DOHH2 (cell line): Measurements from ENCODE around the gene ZNF442.
"Not testable (repeated sequence)": the region's sequence is repeated elsewhere in the genome, so short reads cannot be mapped to it uniquely, and the experiment has no call there.

Source experiments
- H3F3A ChIP-seq: fragments of 200-600 bp; sonication (generic), shearing (Covaris generic); 2 replicates; pipeline ENCODE4 v1.6.0; 2016; ENCODE audit warnings: antibody characterized with exemption, mild to moderate bottlenecking; ENCODE audit not compliant: control insufficient read depth, insufficient read depth
- H3K27ac ChIP-seq: fragments of 200-600 bp; sonication (generic); 2 replicates; pipeline ENCODE4 v1.5.1; 2014; ENCODE audit warnings: low read depth, mild to moderate bottlenecking, low read length, moderate library complexity
- H3K27me3 ChIP-seq: fragments of 200-600 bp; sonication (generic); 2 replicates; pipeline ENCODE4 v1.6.1; 2014; ENCODE audit warnings: mild to moderate bottlenecking, low read length, mixed read lengths; ENCODE audit not compliant: control insufficient read depth
- H3K36me3 ChIP-seq: fragments of 200-600 bp; sonication (generic); 2 replicates; pipeline ENCODE4 v1.6.1; 2014; ENCODE audit warnings: mild to moderate bottlenecking, low read length, moderate library complexity, mixed read lengths; ENCODE audit not compliant: control insufficient read depth
- H3K4me1 ChIP-seq: fragments of 200-600 bp; sonication (generic); 2 replicates; pipeline ENCODE4 v1.6.1; 2014; ENCODE audit warnings: mild to moderate bottlenecking, low read length, mixed read lengths; ENCODE audit not compliant: control insufficient read depth
- H3K4me2 ChIP-seq: fragments of 200-600 bp; sonication (generic); 2 replicates; pipeline ENCODE4 v1.6.0; 2014; ENCODE audit warnings: mild to moderate bottlenecking, low read length, moderate library complexity
- H3K4me3 ChIP-seq: fragments of 200-600 bp; sonication (generic); 2 replicates; pipeline ENCODE4 v1.5.1; 2014; ENCODE audit warnings: mild to moderate bottlenecking, low read length, mixed read lengths
- H3K79me2 ChIP-seq: fragments of 200-600 bp; sonication (generic); 2 replicates; pipeline ENCODE4 v1.6.1; 2014; ENCODE audit warnings: mild to moderate bottlenecking, low read length, mixed read lengths; ENCODE audit not compliant: control insufficient read depth
- H3K9me2 ChIP-seq: fragments of 200-600 bp; sonication (generic); replicated peaks from 2 replicates; pipeline ENCODE4 v1.6.1; 2014; ENCODE audit warnings: mild to moderate bottlenecking, low read length, mixed read lengths; ENCODE audit not compliant: control insufficient read depth
- H3K9me3 ChIP-seq: fragments of 200-600 bp; sonication (generic); 2 replicates; pipeline ENCODE4 v1.6.1; 2014; ENCODE audit warnings: antibody characterized with exemption, low read length, mixed read lengths; ENCODE audit not compliant: control insufficient read depth, insufficient read depth
- H4K20me1 ChIP-seq: fragments of 200-600 bp; sonication (generic); 2 replicates; pipeline ENCODE4 v1.6.0; 2014; ENCODE audit warnings: low read depth, mild to moderate bottlenecking, antibody characterized with exemption, low read length, moderate library complexity; ENCODE audit not compliant: control insufficient read depth, insufficient read depth
- CTCF ChIP-seq: fragments of 200-600 bp; sonication (generic); IDR thresholded peaks from one replicate; pipeline ENCODE4 v1.5.1; 2014; ENCODE audit warnings: antibody characterized with exemption, mild to moderate bottlenecking, low read depth, low read length; ENCODE audit not compliant: poor library complexity, severe bottlenecking
- EZH2phosphoT487 ChIP-seq: fragments of 200-600 bp; sonication (generic); IDR thresholded peaks from 2 replicates; pipeline ENCODE4 v1.6.1; 2017; ENCODE audit warnings: borderline replicate concordance, mild to moderate bottlenecking, antibody characterized with exemption, low read length, moderate library complexity, mixed read lengths

Gene ZNF442

GRCh38 chr19:12325690-12326089 lies 39.8 kb downstream of the ZNF442 start:
- Histone ChIP-seq H3K79me2 (no peaks in the 10 kb centered on the region), H3F3A (no peaks in the 10 kb centered on the region), H4K20me1 (no peaks in the 10 kb centered on the region), H3K4me3 (no peak overlapping the region), H3K4me2 (no peak overlapping the region), H3K27me3 (no peaks in the 10 kb centered on the region), H3K27ac (no peak overlapping the region), H3K9me2 (no peaks in the 10 kb centered on the region), H3K36me3 (peaks cover 3% of the 10 kb centered on the region), H3K4me1 (no peaks in the 10 kb centered on the region), H3K9me3 (peaks cover 4% of the 10 kb centered on the region; the same call in 1 of the 2 replicates)
- TF ChIP-seq EZH2phosphoT487 (no peak), CTCF (no peak)

- Histone ChIP-seq H3K4me2 (no peak overlapping the region), H3K4me3 (no peak overlapping the region), H3K4me1 (no peaks in the 10 kb centered on the region), H3K9me2 (no peaks in the 10 kb centered on the region), H3K79me2 (no peaks in the 10 kb centered on the region), H3K9me3 (peaks cover 7% of the 10 kb centered on the region; the same call in 1 of the 2 replicates), H3K36me3 (peaks cover 13% of the 10 kb centered on the region), H3F3A (no peaks in the 10 kb centered on the region), H4K20me1 (no peaks in the 10 kb centered on the region), H3K27me3 (no peaks in the 10 kb centered on the region), H3K27ac (no peak overlapping the region)
- TF ChIP-seq EZH2phosphoT487 = no peak
- no peak for TF ChIP-seq CTCF
Measured at GRCh38 chr19:12318782-12319413, 46.6 kb downstream of the ZNF442 start.

GRCh38 chr19:12314553-12314952 lies 50.9 kb downstream of the ZNF442 start:
- H3K79me2 ChIP-seq = no peaks in the 10 kb centered on the region
- H3K36me3 ChIP-seq = peaks cover 8% of the 10 kb centered on the region
- no peak overlapping the region for H3K4me2 ChIP-seq
- H3K27me3 ChIP-seq = no peaks in the 10 kb centered on the region
- H3K4me3 ChIP-seq = no peak overlapping the region
- no peak overlapping the region for H3K27ac ChIP-seq
- H4K20me1 ChIP-seq = no peaks in the 10 kb centered on the region
- H3K9me3 ChIP-seq = peaks cover 3% of the 10 kb centered on the region; the same call in 1 of the 2 replicates
- H3F3A ChIP-seq = no peaks in the 10 kb centered on the region
- TF ChIP-seq CTCF = no peak
- no peaks in the 10 kb centered on the region for H3K9me2 ChIP-seq
- H3K4me1 ChIP-seq = no peaks in the 10 kb centered on the region

GRCh38 chr19:12308891-12309290 lies 56.6 kb downstream of the ZNF442 start:
- H4K20me1 ChIP-seq, H3K27me3 ChIP-seq, H3K4me2 ChIP-seq, H3K36me3 ChIP-seq, H3K9me2 ChIP-seq, H3K4me1 ChIP-seq, H3F3A ChIP-seq, H3K4me3 ChIP-seq, H3K9me3 ChIP-seq, H3K79me2 ChIP-seq, H3K27ac ChIP-seq: not testable (repeated sequence)
